K562 (cell line): ENCODE data around the gene ARHGAP9. TPM values are rescaled to one million over a fixed set of nuclear protein-coding genes. Genes with fewer than 3 reads are reported as not detected.

ENCODE experiments used
- BRD9 ChIP-seq: fragments of 450-650 bp; IDR thresholded peaks from 2 replicates; pipeline ENCODE4 v1.6.1; 2018; ENCODE audit warnings: low read depth; ENCODE audit not compliant: partially characterized antibody
- CBFA2T2 ChIP-seq: fragments of 450-650 bp; conservative IDR thresholded peaks from 2 replicates; pipeline ENCODE4 v1.6.1; 2017; ENCODE audit warnings: mild to moderate bottlenecking
- CBFA2T3 ChIP-seq: fragments of 450-650 bp; IDR thresholded peaks from 2 replicates; pipeline ENCODE4 v1.6.1; 2017
- CEBPG ChIP-seq, 3 experiments: fragments of 200-800 bp in 1 of 3; sonication (Bioruptor generic) in 1 of 3; sonication (generic) in 1 of 3; formaldehyde crosslinking in 1 of 3; IDR thresholded peaks in 2 of 3; conservative IDR thresholded peaks in 1 of 3; 2 replicates each; pipeline versions ENCODE4 v1.6.1 to v1.8.0; 2016 to 2022; ENCODE audit warnings: missing compliant biosample characterization in 2 of 3, missing genetic modification characterization in 2 of 3, mild to moderate bottlenecking in 1 of 3, missing genetic modification reagents in 1 of 3
- DMBX1 ChIP-seq: fragments of 250-450 bp; sonication (Bioruptor Pico); IDR thresholded peaks from 2 replicates; pipeline ENCODE4 v1.8.0; 2022; ENCODE audit warnings: inconsistent platforms, mild to moderate bottlenecking, moderate library complexity, borderline replicate concordance
- ESRRA ChIP-seq: fragments of 450-650 bp; IDR thresholded peaks from 2 replicates; pipeline ENCODE4 v1.6.1; 2014; ENCODE audit warnings: low read depth, mild to moderate bottlenecking, moderate library complexity, borderline replicate concordance
- ESRRB ChIP-seq: fragments of 250-450 bp; sonication (Bioruptor Pico); IDR thresholded peaks from 2 replicates; pipeline ENCODE4 v1.5.0; 2020; ENCODE audit warnings: mild to moderate bottlenecking, moderate library complexity, borderline replicate concordance
- ILF3 ChIP-seq: fragments of 450-650 bp; IDR thresholded peaks from 2 replicates; pipeline ENCODE4 v1.6.1; 2018; ENCODE audit warnings: antibody characterized with exemption, mild to moderate bottlenecking, moderate library complexity, borderline replicate concordance
- KLF1 ChIP-seq: fragments of 450-650 bp; IDR thresholded peaks from 2 replicates; pipeline ENCODE4 v1.6.1; 2016; ENCODE audit warnings: missing genetic modification characterization, missing compliant biosample characterization
- KLF10 ChIP-seq: fragments of 250-450 bp; sonication (Bioruptor Pico); IDR thresholded peaks from 2 replicates; pipeline ENCODE4 v1.6.1; 2021; ENCODE audit warnings: matching md5 sums
- LARP7 ChIP-seq: fragments of 450-650 bp; IDR thresholded peaks from 2 replicates; pipeline ENCODE4 v1.6.1; 2016
- MAZ ChIP-seq, 2 experiments: fragments of 450-650 bp in 1 of 2; sonication (generic) in 1 of 2; formaldehyde crosslinking; IDR thresholded peaks in 1 of 2; conservative IDR thresholded peaks in 1 of 2; 2 replicates each; pipeline versions ENCODE4 v1.4.0 to v1.5.0; 2020; ENCODE audit warnings: mild to moderate bottlenecking in 1 of 2, missing genetic modification reagents in 1 of 2
- MTF1 ChIP-seq: fragments of 250-450 bp; sonication (Bioruptor Pico); IDR thresholded peaks from 2 replicates; pipeline ENCODE4 v1.9.0; 2021; ENCODE audit warnings: moderate library complexity, mild to moderate bottlenecking, inconsistent platforms, borderline replicate concordance
- NBN ChIP-seq: fragments of 450-650 bp; IDR thresholded peaks from 2 replicates; pipeline ENCODE4 v1.6.1; 2016; ENCODE audit warnings: low read depth, mild to moderate bottlenecking
- NCOA4 ChIP-seq: fragments of 450-650 bp; IDR thresholded peaks from 2 replicates; pipeline ENCODE4 v1.6.1; 2018; ENCODE audit warnings: mild to moderate bottlenecking; ENCODE audit not compliant: partially characterized antibody
- NFIC ChIP-seq: fragments of 450-650 bp; IDR thresholded peaks from 2 replicates; pipeline ENCODE4 v1.6.1; 2017; ENCODE audit warnings: mild to moderate bottlenecking, inconsistent platforms
- NR3C1 ChIP-seq: sonication (generic); formaldehyde crosslinking; IDR thresholded peaks from 2 replicates; pipeline ENCODE4 v1.8.1; 2022; ENCODE audit warnings: missing genetic modification reagents
- PHF21A ChIP-seq: fragments of 450-650 bp; IDR thresholded peaks from 2 replicates; pipeline ENCODE4 v1.6.1; 2017; ENCODE audit warnings: low read depth, borderline replicate concordance
- RB1 ChIP-seq: fragments of 450-650 bp; IDR thresholded peaks from 2 replicates; pipeline ENCODE4 v1.6.1; 2017; ENCODE audit warnings: low read depth, mild to moderate bottlenecking
- SMARCA5 ChIP-seq: fragments of 450-650 bp; IDR thresholded peaks from 2 replicates; pipeline ENCODE4 v1.6.1; 2016
- SP1 ChIP-seq: sonication (generic); formaldehyde crosslinking; IDR thresholded peaks from 2 replicates; pipeline ENCODE4 v1.8.1; 2022; ENCODE audit warnings: mild to moderate bottlenecking, missing genetic modification reagents
- ZNF23 ChIP-seq: fragments of 250-450 bp; sonication (Bioruptor Pico); IDR thresholded peaks from 2 replicates; pipeline ENCODE4 v1.4.0; 2020; ENCODE audit warnings: mild to moderate bottlenecking
- ZNF41 ChIP-seq: fragments of 250-450 bp; sonication (Bioruptor Pico); conservative IDR thresholded peaks from 2 replicates; pipeline ENCODE4 v1.4.0; 2020; ENCODE audit warnings: mild to moderate bottlenecking
- polyA plus RNA-seq, 8 experiments: library from polyadenylated mRNA; depleted of rRNA in 4 of 8; stranded (reverse) in 5 of 8; unstranded in 3 of 8; fragments of >200 nt; fragmentation: Nextera tagmentation in 2 of 8; fragmentation: Illumina TruSeq in 1 of 8; extraction: Ambion mirVana in 2 of 8; extraction: Trizol in 1 of 8; gene quantifications; 2 replicates each; pipeline versions ENCODE4 v1.2.1 to v1.2.3, GENCODE V29; 2011 to 2014; ENCODE audit warnings: inconsistent platforms in 1 of 8, missing spikeins in 1 of 8
- total RNA-seq, 7 experiments: library from RNA; depleted of rRNA in 6 of 7; stranded (reverse); fragments of >200 nt in 6 of 7; fragmentation: Illumina TruSeq in 2 of 7; extraction: Trizol in 2 of 7; gene quantifications; 2 replicates each; pipeline versions ENCODE4 v1.2.1 to v1.2.3, GENCODE V29; 2011 to 2021; ENCODE audit warnings: low replicate concordance in 1 of 7
- TF ChIP-seq, protein P1 (sequence below): IDR thresholded peaks from 3 replicates; pipeline ENCODE4 v1.6.1; 2011; ENCODE audit warnings: borderline replicate concordance, mild to moderate bottlenecking; ENCODE audit not compliant: insufficient read length, insufficient read depth
- TF ChIP-seq, protein P2 (sequence below): fragments of 450-650 bp; formaldehyde crosslinking; IDR thresholded peaks from 2 replicates; pipeline ENCODE4 v1.4.0; 2022; ENCODE audit warnings: missing genetic modification characterization
- TF ChIP-seq, protein P3 (sequence below): fragments of 450-650 bp; IDR thresholded peaks from 2 replicates; pipeline ENCODE4 v1.6.1; 2017; ENCODE audit warnings: antibody characterized with exemption

Gene ARHGAP9
- total and polyA plus RNA-seq, 9 of the 15 experiments (the other 6 are each of a cell fraction or from before 2014, with no cell fraction given): 1.5 to 10.2 (median 5.1) TPM

DNA sequence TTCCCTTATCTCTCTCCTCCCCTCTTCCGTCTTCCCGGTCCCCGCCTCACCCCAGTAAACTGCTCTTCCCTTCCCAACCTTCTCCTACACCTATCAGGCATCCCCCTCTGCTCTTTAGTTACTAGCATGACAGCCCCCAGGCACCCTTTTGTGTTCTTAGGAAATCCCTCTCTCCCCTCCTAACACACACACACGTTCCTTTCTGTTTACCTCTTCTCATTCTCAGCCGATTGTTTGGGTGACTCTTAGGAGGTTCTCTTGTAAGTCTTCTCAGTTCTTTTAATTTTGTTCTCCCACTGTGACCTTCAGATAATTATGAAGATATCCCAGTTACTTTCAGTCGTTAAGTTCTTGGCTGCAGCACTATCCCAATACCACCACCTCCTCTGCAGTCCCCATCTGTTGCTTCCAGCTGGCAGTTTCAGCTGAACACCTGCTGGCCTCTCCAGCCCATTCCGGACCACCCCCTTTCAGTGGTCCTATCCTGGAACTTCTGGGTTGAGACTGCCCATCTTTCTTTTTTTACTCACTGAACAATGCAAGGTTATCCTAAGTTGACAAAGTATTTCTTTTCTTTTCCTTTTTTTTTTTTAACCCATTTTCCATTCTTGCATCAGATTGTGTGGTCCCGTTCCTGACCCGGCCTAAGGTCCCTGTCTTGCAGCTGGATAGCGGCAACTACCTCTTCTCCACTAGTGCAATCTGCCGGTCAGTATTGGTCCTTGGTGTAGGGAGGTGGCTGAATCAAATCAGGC is 8.9 kb upstream of the ARHGAP9 start (continued):
- TF ChIP-seq KLF10 (CRISPR knock-in tag): no peak
- no peak for TF ChIP-seq MTF1 (CRISPR knock-in tag)
- no peak for TF ChIP-seq ILF3
- TF ChIP-seq NR3C1 (CRISPR knock-in tag): no peak
- TF ChIP-seq ZNF23 (CRISPR knock-in tag): no peak
- TF ChIP-seq PHF21A: no peak
- TF ChIP-seq DMBX1: no peak
- peak; percentile 92; the same call in 1 of the 2 replicates for TF ChIP-seq LARP7
- TF ChIP-seq CBFA2T3: 0 out of 2 replicates have a peak, but pooled peaks have one; percentile 16
- 0 out of 2 replicates have a peak, but pooled peaks have one; percentile 4 for TF ChIP-seq NFIC
- TF ChIP-seq, protein P1, sequence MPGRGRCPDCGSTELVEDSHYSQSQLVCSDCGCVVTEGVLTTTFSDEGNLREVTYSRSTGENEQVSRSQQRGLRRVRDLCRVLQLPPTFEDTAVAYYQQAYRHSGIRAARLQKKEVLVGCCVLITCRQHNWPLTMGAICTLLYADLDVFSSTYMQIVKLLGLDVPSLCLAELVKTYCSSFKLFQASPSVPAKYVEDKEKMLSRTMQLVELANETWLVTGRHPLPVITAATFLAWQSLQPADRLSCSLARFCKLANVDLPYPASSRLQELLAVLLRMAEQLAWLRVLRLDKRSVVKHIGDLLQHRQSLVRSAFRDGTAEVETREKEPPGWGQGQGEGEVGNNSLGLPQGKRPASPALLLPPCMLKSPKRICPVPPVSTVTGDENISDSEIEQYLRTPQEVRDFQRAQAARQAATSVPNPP: no peak
- 0 out of 2 replicates have a peak, but pooled peaks have one; percentile 14 for TF ChIP-seq CBFA2T2
- TF ChIP-seq, protein P2, sequence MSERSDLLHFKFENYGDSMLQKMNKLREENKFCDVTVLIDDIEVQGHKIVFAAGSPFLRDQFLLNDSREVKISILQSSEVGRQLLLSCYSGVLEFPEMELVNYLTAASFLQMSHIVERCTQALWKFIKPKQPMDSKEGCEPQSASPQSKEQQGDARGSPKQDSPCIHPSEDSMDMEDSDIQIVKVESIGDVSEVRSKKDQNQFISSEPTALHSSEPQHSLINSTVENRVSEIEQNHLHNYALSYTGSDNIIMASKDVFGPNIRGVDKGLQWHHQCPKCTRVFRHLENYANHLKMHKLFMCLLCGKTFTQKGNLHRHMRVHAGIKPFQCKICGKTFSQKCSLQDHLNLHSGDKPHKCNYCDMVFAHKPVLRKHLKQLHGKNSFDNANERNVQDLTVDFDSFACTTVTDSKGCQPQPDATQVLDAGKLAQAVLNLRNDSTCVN: 0 out of 2 replicates have a peak, but pooled peaks have one; percentile 9
- TF ChIP-seq MAZ (CRISPR knock-in tag; conservative IDR thresholded peaks at IDR 0.05 in 1 of 2, IDR thresholded peaks at IDR 0.05 in 1 of 2): 0 out of 4 replicates have a peak, but pooled peaks of 1 of the 2 experiments have one; percentile 8
- TF ChIP-seq KLF1 (tag): no peak
- TF ChIP-seq RB1: no peak
- TF ChIP-seq ESRRA: no peak
- peak; percentile 44; the same call in 1 of the 2 replicates for TF ChIP-seq SMARCA5
- TF ChIP-seq ESRRB (CRISPR knock-in tag): no peak
- peak; percentile 53; the same call in 1 of the 2 replicates for TF ChIP-seq CEBPG (CRISPR knock-in tag; IDR thresholded peaks at IDR 0.05)
- no peak for TF ChIP-seq CEBPG (tag; conservative IDR thresholded peaks at IDR 0.05 in 1 of 2, IDR thresholded peaks at IDR 0.05 in 1 of 2)
- no peak for TF ChIP-seq ZNF41 (CRISPR knock-in tag)
- no peak for TF ChIP-seq SP1 (CRISPR knock-in tag)
- TF ChIP-seq BRD9: peak; percentile 29
- peak; percentile 74 for TF ChIP-seq NCOA4
- TF ChIP-seq, protein P3, sequence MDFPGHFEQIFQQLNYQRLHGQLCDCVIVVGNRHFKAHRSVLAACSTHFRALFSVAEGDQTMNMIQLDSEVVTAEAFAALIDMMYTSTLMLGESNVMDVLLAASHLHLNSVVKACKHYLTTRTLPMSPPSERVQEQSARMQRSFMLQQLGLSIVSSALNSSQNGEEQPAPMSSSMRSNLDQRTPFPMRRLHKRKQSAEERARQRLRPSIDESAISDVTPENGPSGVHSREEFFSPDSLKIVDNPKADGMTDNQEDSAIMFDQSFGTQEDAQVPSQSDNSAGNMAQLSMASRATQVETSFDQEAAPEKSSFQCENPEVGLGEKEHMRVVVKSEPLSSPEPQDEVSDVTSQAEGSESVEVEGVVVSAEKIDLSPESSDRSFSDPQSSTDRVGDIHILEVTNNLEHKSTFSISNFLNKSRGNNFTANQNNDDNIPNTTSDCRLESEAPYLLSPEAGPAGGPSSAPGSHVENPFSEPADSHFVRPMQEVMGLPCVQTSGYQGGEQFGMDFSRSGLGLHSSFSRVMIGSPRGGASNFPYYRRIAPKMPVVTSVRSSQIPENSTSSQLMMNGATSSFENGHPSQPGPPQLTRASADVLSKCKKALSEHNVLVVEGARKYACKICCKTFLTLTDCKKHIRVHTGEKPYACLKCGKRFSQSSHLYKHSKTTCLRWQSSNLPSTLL: peak; percentile 43; the same call in 1 of the 2 replicates
- TF ChIP-seq NBN: peak; percentile 14; the same call in 1 of the 2 replicates
